ENCODE measurements around the gene RHOC.

Gene RHOC

GRCh38 chr1:112713466-112714312 lies 6.8 kb upstream of the RHOC start:
- H3K36me3 ChIP-seq (ENCODE audit: control insufficient read depth, insufficient read depth, low read length), result no peaks in the 10 kb centered on the region
- H3K9ac ChIP-seq, result no peak overlapping the region
- H3K4me2 ChIP-seq (ENCODE audit: low read length), result peak overlapping the region; percentile 73
- H3K27ac ChIP-seq, result peak overlapping the region; percentile 64
- TF ChIP-seq CTCF (IDR thresholded peaks at IDR 0.05), result no peak
- peak overlapping the region; percentile 63 for H3K4me3 ChIP-seq (ENCODE audit: low read depth, low read length)
- H2AFZ ChIP-seq, result peak overlapping the region; percentile 80
- H3K4me1 ChIP-seq, result peaks cover 7% of the 10 kb centered on the region
- H3K27me3 ChIP-seq (ENCODE audit: control insufficient read depth, insufficient read depth, low read length), result no peaks in the 10 kb centered on the region
- H3K79me2 ChIP-seq, result no peaks in the 10 kb centered on the region
- H3K9me3 ChIP-seq (ENCODE audit: control insufficient read depth, low read length), result no peaks in the 10 kb centered on the region

GRCh38 chr1:112712701-112713128 lies 5.8 kb upstream of the RHOC start:
- no peak overlapping the region for H3K4me2 ChIP-seq (ENCODE audit: low read length)
- no peaks in the 10 kb centered on the region for H3K36me3 ChIP-seq (ENCODE audit: control insufficient read depth, insufficient read depth, low read length)
- no peak for TF ChIP-seq CTCF (IDR thresholded peaks at IDR 0.05)
- H3K9me3 ChIP-seq (ENCODE audit: control insufficient read depth, low read length), result no peaks in the 10 kb centered on the region
- H3K79me2 ChIP-seq, result no peaks in the 10 kb centered on the region
- no peak overlapping the region for H3K27ac ChIP-seq
- H3K4me1 ChIP-seq, result peaks cover 9% of the 10 kb centered on the region
- no peak overlapping the region for H3K4me3 ChIP-seq (ENCODE audit: low read depth, low read length)
- no peaks in the 10 kb centered on the region for H3K27me3 ChIP-seq (ENCODE audit: control insufficient read depth, insufficient read depth, low read length)
- no peak overlapping the region for H3K9ac ChIP-seq
- H2AFZ ChIP-seq, result no peak overlapping the region

GRCh38 chr1:112712191-112712590 lies 5.3 kb upstream of the RHOC start:
- Histone ChIP-seq H3K79me2 (no peaks in the 10 kb centered on the region), H3K4me1 (peaks cover 12% of the 10 kb centered on the region), H3K27me3 (ENCODE audit: control insufficient read depth, insufficient read depth, low read length) (no peaks in the 10 kb centered on the region), H3K4me3 (ENCODE audit: low read depth, low read length) (no peak overlapping the region), H3K9me3 (ENCODE audit: control insufficient read depth, low read length) (no peaks in the 10 kb centered on the region), H3K27ac (no peak overlapping the region), H3K36me3 (ENCODE audit: control insufficient read depth, insufficient read depth, low read length) (no peaks in the 10 kb centered on the region), H3K9ac (no peak overlapping the region), H3K4me2 (ENCODE audit: low read length) (no peak overlapping the region), H2AFZ (no peak overlapping the region)
- TF ChIP-seq CTCF (IDR thresholded peaks at IDR 0.05), result no peak

GRCh38 chr1:112711670-112712069 lies 4.7 kb upstream of the RHOC start:
- Histone ChIP-seq H3K79me2 (no peaks in the 10 kb centered on the region), H3K27ac (no peak overlapping the region), H3K9ac (no peak overlapping the region), H3K4me3 (ENCODE audit: low read depth, low read length) (no peak overlapping the region), H3K4me2 (ENCODE audit: low read length) (no peak overlapping the region), H3K27me3 (ENCODE audit: control insufficient read depth, insufficient read depth, low read length) (no peaks in the 10 kb centered on the region), H2AFZ (no peak overlapping the region), H3K36me3 (ENCODE audit: control insufficient read depth, insufficient read depth, low read length) (no peaks in the 10 kb centered on the region), H3K9me3 (ENCODE audit: control insufficient read depth, low read length) (no peaks in the 10 kb centered on the region), H3K4me1 (peaks cover 12% of the 10 kb centered on the region)
- TF ChIP-seq CTCF (IDR thresholded peaks at IDR 0.05), result no peak

GRCh38 chr1:112711041-112711440 lies 4.1 kb upstream of the RHOC start:
- Histone ChIP-seq H3K79me2 (peaks cover 2% of the 10 kb centered on the region), H3K27me3 (ENCODE audit: control insufficient read depth, insufficient read depth, low read length) (no peaks in the 10 kb centered on the region), H3K9ac (no peak overlapping the region), H2AFZ (no peak overlapping the region), H3K4me2 (ENCODE audit: low read length) (no peak overlapping the region), H3K36me3 (ENCODE audit: control insufficient read depth, insufficient read depth, low read length) (no peaks in the 10 kb centered on the region), H3K4me1 (peaks cover 12% of the 10 kb centered on the region), H3K27ac (no peak overlapping the region), H3K9me3 (ENCODE audit: control insufficient read depth, low read length) (no peaks in the 10 kb centered on the region), H3K4me3 (ENCODE audit: low read depth, low read length) (no peak overlapping the region)
- no peak for TF ChIP-seq CTCF (IDR thresholded peaks at IDR 0.05)

Measured in parathyroid adenoma (tissue), 2 donors.